ENCODE data around the gene SLIT3.

GRCh38 chr5:169150108-169150507 is 150.8 kb downstream of the SLIT3 start:
- TF ChIP-seq CTCF (IDR thresholded peaks at IDR 0.05; ENCODE audit: poor library complexity), result no peak
- no peak for TF ChIP-seq EZH2 (IDR thresholded peaks at IDR 0.05; ENCODE audit: borderline replicate concordance)
